HG03521 (cell line): ENCODE measurements around the gene GUCY2D.
"Not testable (repeated sequence)": the region's sequence is repeated elsewhere in the genome, so short reads cannot be mapped to it uniquely, and the experiment has no call there.

Experiments used
- ATAC-seq: cut with Tn5 transposase; IDR thresholded peaks from one replicate; pipeline ENCODE4 v1.9.1; 2021; ENCODE audit warnings: mild to moderate bottlenecking, moderate library complexity; ENCODE audit not compliant: unreplicated experiment

The GUCY2D gene

DNA sequence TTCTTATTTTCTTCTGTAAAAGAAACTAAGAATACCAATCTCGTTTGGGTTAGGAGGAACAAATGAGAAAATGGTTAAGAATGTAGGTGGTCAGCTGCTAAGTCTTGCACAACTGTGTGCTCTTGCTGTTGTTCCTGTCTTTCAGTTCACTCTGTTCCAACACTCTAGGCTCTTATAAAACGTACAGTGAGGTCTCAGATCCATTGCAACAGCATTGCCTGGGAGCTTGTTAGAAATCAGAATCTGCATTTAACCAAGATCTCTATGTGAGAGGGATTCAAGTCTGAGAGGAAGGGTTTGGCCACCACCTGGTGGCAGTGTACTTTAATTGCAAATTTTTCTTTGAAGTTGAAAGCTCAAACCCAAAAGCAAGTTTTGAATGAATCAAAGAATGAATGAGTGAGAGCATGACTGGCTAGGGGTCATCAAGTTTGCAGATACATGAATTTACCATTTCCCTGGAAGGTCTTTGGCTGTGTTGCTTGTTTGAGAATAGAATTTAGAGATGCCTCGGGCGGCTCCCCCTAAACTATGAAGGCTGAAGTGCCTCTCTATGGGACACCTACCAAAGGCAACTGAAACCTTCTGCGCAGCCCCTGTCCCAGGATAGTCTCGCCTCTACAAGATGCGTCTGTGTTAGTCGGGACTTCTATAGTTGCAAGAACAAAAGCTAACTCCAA is 39.0 kb downstream of the GUCY2D start:
- ATAC-seq: no peak

DNA sequence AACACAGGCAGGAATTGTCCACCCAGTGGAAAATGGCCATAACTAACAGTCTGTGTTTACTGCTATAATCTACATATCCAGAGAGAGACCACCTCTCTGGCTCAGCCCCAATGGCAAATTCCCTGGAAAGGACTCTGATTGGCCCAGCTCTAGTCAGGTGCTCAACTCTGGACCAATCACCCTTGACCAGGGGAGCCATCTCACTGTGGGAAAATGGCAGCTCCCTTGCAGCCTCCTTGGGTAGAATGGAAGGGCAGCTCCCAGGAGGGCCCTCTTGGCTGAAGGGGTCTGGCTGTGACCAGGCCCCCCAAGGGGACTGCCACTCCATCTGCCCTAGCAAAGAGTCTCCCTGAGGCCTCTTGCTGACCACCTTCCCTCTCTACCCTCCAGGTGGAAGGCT is 39.6 kb downstream of the GUCY2D start:
- no peak for ATAC-seq

GRCh38 chr17:8044819-8045810 is 42.7 kb downstream of the GUCY2D start:
- ATAC-seq: no peak

- ATAC-seq: no peak
These were observed 44.0 kb downstream of the GUCY2D start for GRCh38 chr17:8046306-8046928.

DNA sequence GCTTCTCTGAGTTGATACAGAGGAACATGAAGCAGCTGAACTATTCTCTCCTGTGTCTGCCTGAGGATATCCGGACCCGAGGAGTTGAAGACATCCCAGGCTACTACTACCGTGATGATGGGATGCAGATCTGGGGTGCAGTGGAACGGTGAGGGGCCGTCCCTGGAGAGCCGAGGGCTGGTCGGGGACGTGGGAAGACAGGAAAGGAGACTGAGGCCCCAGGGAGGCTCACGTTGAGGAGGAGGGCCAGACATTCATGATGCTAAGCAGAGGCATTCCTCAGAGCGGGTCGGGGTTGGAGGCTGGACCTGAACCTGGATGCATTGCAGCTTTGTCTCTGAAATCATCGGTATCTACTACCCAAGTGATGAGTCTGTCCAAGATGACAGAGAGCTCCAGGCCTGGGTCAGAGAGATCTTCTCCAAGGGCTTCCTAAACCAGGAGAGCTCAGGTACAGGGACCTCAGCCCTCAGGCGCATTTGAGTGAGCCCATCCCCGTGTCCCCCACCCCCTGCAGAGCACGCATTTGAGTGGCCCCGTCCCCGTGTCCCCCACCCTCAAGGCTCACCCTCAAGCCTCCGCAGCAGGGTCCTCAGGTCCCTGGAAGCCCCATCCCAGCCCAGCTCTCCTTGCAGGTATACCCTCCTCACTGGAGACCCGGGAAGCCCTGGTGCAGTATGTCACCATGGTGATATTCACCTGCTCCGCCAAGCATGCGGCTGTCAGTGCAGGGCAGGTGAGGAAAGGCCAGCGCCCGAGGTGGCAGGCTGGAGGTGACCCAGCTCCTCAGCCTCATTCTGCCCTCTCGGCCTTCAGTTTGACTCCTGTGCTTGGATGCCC is 44.7 kb downstream of the GUCY2D start:
- no peak for ATAC-seq

DNA sequence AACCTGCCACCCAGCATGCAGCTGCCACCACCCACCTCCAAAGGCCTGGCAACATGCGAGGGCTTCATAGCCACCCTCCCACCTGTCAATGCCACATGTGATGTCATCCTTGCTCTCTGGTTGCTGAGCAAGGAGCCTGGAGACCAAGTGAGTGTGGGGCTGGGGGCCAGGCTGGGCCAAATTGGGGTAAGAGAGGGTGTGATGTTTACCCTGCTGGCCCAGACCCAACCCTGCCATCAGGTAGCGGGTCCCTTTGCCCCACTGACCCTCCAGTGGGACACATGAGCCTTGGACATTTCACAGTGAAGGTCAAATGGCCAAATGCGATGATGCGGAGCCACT is 45.3 kb downstream of the GUCY2D start:
- ATAC-seq: no peak

DNA sequence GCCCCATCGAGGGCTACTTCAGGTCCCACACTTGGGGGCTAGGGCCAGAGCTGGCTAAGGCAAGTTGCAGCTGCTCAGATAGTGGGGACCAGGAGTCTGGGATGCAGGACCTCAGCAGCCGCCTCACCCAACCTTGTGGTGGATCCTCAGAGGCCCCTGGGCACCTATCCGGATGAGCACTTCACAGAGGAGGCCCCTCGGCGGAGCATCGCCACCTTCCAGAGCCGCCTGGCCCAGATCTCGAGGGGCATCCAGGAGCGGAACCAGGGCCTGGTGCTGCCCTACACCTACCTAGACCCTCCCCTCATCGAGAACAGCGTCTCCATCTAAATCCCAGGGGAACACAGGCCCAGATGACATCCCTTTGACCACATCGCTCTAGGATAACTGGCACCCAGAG is 45.8 kb downstream of the GUCY2D start:
- ATAC-seq: no peak

GRCh38 chr17:8048736-8049135 is 46.3 kb downstream of the GUCY2D start:
- no peak for ATAC-seq

DNA sequence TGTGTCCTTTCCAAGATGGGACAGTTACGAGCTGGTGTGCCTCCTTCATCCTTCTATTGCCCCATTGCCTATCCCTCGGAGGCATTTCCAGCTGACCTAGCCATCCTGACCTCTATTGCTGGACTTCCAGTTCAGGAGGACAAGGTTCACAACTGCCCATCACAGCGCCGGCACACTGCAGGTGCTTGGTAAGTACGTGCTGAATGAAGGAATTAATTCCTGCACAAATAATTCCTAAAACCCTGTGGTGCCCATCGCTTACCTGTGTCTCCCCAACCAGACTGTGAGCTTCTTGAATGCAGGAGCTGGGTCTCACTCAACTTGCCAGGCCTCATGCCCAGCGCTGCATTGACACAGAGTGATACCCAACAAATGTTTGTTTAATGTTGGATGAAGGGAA is 49.4 kb downstream of the GUCY2D start:
- ATAC-seq: no peak

- no peak for ATAC-seq
These were observed 50.1 kb downstream of the GUCY2D start for GRCh38 chr17:8052256-8053252.

- no peak for ATAC-seq
These were observed 51.2 kb downstream of the GUCY2D start for GRCh38 chr17:8053600-8053999.

GRCh38 chr17:8055851-8056231 is 53.4 kb downstream of the GUCY2D start:
- no peak for ATAC-seq

DNA sequence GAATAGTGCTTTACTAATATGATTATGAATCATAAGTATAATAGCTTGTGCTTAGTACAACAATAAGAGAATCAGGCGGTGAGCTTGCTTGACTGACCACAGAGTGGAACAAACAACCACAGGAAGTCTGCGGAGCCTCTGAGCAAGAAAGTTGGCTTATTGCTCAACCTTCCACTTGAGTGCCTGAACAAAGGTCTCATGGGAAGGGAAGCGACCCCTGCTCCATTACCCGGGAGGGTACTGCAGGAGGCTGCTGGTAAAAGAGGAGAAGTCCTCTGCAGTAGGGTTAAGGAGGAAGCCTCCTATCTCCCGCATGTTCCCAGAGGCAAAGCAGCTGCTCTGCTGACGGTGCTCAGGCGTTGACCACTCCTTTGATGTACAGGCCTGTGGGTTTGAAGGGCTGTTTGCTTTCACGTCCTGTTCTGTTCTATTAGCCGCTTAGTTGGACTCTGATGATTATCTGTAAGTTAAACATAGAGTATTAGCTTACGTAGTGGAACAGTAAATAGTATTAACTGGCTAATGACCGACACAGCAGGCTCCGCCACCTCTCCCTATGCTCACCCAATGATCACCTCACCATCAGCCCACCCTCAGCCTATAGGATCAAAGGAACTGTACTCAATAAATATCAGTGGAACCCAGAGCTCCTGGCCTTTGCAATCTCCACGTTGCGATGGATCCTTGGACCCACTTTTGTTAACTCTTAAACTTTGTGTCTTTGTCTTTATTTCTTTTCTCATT is 54.0 kb downstream of the GUCY2D start:
- ATAC-seq: no peak

DNA sequence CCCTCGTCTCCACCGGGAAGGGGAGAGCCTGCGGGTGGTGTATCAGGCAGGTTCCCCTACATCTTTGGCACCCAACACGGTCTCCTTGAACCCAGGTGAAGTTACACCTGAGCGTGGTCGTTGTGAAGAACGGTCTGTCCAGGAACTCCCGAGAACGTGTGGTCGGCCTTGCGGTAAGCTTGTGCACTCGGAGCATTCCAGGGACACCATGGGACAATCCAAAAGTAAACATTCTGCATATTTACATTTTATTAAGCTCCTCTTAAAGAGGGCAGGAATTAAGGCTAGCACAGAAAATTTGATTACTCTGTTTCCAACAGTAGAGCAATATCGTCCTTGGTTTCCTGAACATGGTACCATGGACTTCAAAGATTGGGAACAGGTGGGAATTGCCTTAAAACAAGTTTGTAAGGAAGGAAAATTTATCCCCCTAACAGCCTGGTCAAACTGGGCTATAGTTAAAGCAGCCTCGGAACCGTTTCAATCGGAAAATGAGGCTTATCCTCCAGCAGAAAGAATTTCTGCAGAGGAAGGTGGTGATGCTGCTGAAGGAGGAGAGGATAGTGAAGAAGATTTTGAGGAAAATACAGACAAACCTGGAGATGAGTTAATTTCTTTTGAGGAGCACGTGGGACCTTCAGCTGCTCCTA is 54.7 kb downstream of the GUCY2D start:
- ATAC-seq: no peak

GRCh38 chr17:8057691-8058114 is 55.3 kb downstream of the GUCY2D start:
- no peak for ATAC-seq

- no peak for ATAC-seq
These were observed 56.7 kb downstream of the GUCY2D start for GRCh38 chr17:8059131-8059530.

GRCh38 chr17:8060274-8060673 is 57.9 kb downstream of the GUCY2D start:
- ATAC-seq: no peak

GRCh38 chr17:8061851-8062250 is 59.4 kb downstream of the GUCY2D start:
- not testable (repeated sequence) for ATAC-seq

- ATAC-seq: no peak
These were observed 60.0 kb downstream of the GUCY2D start for GRCh38 chr17:8062435-8062806.
